Esophagus squamous epithelium (tissue), 5 donors: Measurements from ENCODE around the gene SELENOO. TPM values are rescaled to one million over a fixed set of nuclear protein-coding genes. Genes with fewer than 3 reads are reported as not detected.

ENCODE experiments used
- DNase-seq: peaks from one replicate; lab custom pipeline; 2025; lab: John Stamatoyannopoulos, UW
- H3K27ac ChIP-seq, 4 donors: fragments of 200-600 bp; sonication (generic); one replicate each; pipeline ENCODE4 v1.5.1; 2016 to 2019; ENCODE audit warnings: mild to moderate bottlenecking in 1 of 4
- H3K27me3 ChIP-seq, 4 donors: fragments of 200-600 bp; sonication (generic); 1 replicate in 3 of 4; 2 replicates in 1 of 4; pipeline versions ENCODE4 v1.5.1 to v1.6.0; 2017 to 2021; ENCODE audit warnings: antibody characterized with exemption in 1 of 4
- H3K36me3 ChIP-seq, 3 donors: fragments of 200-600 bp; sonication (generic); one replicate each; pipeline ENCODE4 v1.5.1; 2016 to 2019
- H3K4me1 ChIP-seq, 3 donors: fragments of 200-600 bp; sonication (generic); one replicate each; pipeline ENCODE4 v1.5.1; 2017 to 2019
- H3K4me3 ChIP-seq, 4 donors: fragments of 200-600 bp; sonication (generic); 1 replicate in 3 of 4; 2 replicates in 1 of 4; pipeline ENCODE4 v1.5.1; 2016 to 2019; ENCODE audit warnings: mild to moderate bottlenecking in 2 of 4, moderate library complexity in 1 of 4
- H3K9me3 ChIP-seq, 3 donors: fragments of 200-600 bp; sonication (generic); one replicate each; pipeline ENCODE4 v1.5.1; 2016 to 2019
- POLR2A ChIP-seq, 4 donors: fragments of 450-650 bp; IDR thresholded peaks; one replicate each; pipeline ENCODE4 v1.6.1; 2017; ENCODE audit warnings: antibody characterized with exemption in 4 of 4, mild to moderate bottlenecking in 4 of 4, moderate library complexity in 3 of 4
- WGBS, 2 donors: methylation state at CpG; one replicate each; pipeline ENCODE4 v1.1.5; 2018; 5-methylcytosine and 5-hydroxymethylcytosine counted together
- intact Hi-C: fragments of 100-400 bp; cut with DNase I; formaldehyde crosslinking; loops from one replicate; pipeline ENCODE4 v1.15.0; 2022
- total RNA-seq, 4 donors: library from RNA; depleted of rRNA; stranded (reverse); fragments of >200 nt; gene quantifications; one replicate each; pipeline ENCODE4 v1.1.0, GENCODE V29; 2016
- TF ChIP-seq, protein P1 (sequence below), 6 experiments: fragments of 450-650 bp in 4 of 6; fragments of 200-600 bp in 2 of 6; sonication (generic) in 2 of 6; IDR thresholded peaks; one replicate each; pipeline ENCODE4 v1.5.1; 2016 to 2019; ENCODE audit warnings: antibody characterized with exemption in 6 of 6, mild to moderate bottlenecking in 4 of 6, moderate library complexity in 4 of 6
- donor health status: DM: yes; HTN: yes; CAD: no.

SELENOO gene, protein sequence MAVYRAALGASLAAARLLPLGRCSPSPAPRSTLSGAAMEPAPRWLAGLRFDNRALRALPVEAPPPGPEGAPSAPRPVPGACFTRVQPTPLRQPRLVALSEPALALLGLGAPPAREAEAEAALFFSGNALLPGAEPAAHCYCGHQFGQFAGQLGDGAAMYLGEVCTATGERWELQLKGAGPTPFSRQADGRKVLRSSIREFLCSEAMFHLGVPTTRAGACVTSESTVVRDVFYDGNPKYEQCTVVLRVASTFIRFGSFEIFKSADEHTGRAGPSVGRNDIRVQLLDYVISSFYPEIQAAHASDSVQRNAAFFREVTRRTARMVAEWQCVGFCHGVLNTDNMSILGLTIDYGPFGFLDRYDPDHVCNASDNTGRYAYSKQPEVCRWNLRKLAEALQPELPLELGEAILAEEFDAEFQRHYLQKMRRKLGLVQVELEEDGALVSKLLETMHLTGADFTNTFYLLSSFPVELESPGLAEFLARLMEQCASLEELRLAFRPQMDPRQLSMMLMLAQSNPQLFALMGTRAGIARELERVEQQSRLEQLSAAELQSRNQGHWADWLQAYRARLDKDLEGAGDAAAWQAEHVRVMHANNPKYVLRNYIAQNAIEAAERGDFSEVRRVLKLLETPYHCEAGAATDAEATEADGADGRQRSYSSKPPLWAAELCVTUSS
- 10 to 100 TPM; 23.9 to 36.3 (median 27.0) TPM for total RNA-seq

DNA sequence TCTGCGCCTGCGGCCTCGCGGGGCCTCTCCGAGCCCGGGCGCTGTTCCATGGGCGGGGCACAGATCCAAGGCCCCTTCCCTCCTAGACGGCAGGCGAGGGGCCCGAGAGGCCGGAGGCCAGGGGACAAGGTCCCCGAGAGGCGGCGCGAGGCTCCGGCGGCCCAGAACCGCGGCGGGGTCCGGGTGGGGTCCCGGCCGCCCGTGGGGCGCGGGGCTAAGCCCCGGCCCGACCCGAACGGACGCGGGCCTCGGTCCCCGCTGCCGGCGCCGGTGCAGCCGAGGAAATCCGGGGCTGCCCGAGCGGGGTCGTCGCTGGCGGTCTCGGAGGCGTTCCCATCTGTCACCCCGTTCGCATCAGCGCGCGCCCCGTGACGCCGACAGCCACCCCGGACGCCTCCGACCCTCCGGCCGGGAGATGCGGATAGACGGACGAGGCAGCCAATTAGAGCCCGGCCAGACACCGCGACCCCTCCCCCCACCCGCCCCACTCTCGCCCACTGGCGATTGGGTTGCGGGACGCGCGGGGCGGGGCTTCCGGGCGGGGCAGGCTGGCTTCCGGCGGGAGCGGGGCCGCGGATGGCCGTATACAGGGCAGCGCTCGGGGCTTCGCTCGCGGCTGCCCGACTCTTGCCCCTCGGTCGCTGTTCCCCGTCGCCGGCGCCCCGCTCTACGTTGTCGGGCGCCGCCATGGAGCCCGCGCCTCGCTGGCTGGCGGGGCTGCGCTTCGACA lies at the start of gene SELENOO:
Gene SELENOO, plus strand, starts transcription at position 551 of the 730 bp plus-strand sequence. Its CDS starts 26 bp downstream, at position 577.
- Histone ChIP-seq H3K4me1 (peaks cover 15 to 40% (median 18%) of the 10 kb centered on the region in 3 donors), H3K4me3 (peak within 1 kb of the TSS; percentile 63 to 92 (median 73)), H3K36me3 (peaks cover 7 to 63% (median 8%) of the 10 kb centered on the region in 3 donors), H3K27ac (peak within 1 kb of the TSS; percentile 72 to 93 (median 88)), H3K9me3 (no peaks in the 10 kb centered on the region), H3K27me3 (no peaks in the 10 kb centered on the region)
- TF ChIP-seq, protein P1, sequence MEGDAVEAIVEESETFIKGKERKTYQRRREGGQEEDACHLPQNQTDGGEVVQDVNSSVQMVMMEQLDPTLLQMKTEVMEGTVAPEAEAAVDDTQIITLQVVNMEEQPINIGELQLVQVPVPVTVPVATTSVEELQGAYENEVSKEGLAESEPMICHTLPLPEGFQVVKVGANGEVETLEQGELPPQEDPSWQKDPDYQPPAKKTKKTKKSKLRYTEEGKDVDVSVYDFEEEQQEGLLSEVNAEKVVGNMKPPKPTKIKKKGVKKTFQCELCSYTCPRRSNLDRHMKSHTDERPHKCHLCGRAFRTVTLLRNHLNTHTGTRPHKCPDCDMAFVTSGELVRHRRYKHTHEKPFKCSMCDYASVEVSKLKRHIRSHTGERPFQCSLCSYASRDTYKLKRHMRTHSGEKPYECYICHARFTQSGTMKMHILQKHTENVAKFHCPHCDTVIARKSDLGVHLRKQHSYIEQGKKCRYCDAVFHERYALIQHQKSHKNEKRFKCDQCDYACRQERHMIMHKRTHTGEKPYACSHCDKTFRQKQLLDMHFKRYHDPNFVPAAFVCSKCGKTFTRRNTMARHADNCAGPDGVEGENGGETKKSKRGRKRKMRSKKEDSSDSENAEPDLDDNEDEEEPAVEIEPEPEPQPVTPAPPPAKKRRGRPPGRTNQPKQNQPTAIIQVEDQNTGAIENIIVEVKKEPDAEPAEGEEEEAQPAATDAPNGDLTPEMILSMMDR (IDR thresholded peaks at IDR 0.05): peak in 1 of 6 experiments; percentile 8
- peak in 3 of 4 donors; percentile 48 to 93 (median 86) for TF ChIP-seq POLR2A (IDR thresholded peaks at IDR 0.05)
- peak; percentile 67 for DNase-seq
- no CpG with 5 or more reads among the region's 105 CpGs for WGBS, 2 donors
- intact Hi-C loops: no loop called here

DNA sequence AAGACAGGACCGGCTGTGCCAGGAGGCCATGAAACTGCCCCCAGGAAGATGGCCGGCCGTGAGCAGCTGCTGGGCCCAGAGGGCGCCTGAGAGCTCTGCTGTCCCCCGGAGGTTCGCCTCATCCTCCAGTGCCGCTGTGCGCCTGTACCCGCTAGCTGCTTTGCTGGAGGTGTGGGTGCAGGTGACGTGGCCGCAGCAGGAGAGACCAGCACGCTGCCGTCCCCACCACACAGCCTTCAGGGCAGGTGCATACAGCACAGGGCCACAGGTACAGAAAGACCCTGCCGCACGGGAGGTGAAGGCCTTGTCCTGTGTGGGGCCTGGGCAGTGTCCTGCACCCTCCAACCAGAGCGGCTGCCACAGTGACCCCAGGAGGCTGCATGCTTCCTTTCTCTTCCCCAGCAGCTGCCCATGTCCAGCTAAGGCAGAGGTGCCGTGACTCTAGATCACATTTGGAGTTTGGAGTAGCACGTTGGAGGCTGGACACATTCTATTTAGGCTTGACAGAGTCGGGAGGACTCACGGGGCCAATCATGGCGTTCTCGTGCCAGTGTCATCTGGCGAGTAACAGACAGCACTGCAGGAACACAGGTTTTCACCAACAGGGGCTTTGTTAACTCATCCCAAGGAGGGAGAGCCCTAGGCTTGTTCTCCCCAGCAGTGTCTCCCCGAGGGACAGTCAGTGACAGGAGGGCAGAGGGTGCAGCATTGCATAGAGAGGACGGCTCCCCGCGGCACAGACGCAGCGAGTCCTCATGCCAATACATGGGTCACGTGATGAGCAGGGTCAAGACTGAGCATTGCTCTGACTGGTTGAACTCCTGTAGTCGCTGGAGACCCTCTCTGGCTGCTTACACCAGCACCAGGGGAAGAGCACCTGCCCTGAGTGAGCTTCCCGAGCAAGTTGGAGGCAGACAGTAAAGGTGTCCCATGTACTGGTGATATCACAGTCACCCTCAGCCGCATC lies 49.0 kb upstream of the SELENOO start:
- intact Hi-C loops: loop anchor here (5.0 kb wide), 1 partner anchor 60 kb away; no protein-coding TSS in a partner anchor
- Histone ChIP-seq H3K36me3 (no peaks in the 10 kb centered on the region), H3K4me3 (no peak overlapping the region), H3K4me1 (peaks cover 0 to 2% (median 0%) of the 10 kb centered on the region in 3 donors), H3K27me3 (peaks cover 0 to 8% (median 0%) of the 10 kb centered on the region in 4 donors), H3K27ac (no peak overlapping the region), H3K9me3 (no peaks in the 10 kb centered on the region)
- TF ChIP-seq, protein P1 (IDR thresholded peaks at IDR 0.05): no peak
- TF ChIP-seq POLR2A (IDR thresholded peaks at IDR 0.05): no peak
- DNase-seq: no peak
- WGBS, 2 donors: 85% methylated on average over 5 to 8 of the region's 33 CpGs

DNA sequence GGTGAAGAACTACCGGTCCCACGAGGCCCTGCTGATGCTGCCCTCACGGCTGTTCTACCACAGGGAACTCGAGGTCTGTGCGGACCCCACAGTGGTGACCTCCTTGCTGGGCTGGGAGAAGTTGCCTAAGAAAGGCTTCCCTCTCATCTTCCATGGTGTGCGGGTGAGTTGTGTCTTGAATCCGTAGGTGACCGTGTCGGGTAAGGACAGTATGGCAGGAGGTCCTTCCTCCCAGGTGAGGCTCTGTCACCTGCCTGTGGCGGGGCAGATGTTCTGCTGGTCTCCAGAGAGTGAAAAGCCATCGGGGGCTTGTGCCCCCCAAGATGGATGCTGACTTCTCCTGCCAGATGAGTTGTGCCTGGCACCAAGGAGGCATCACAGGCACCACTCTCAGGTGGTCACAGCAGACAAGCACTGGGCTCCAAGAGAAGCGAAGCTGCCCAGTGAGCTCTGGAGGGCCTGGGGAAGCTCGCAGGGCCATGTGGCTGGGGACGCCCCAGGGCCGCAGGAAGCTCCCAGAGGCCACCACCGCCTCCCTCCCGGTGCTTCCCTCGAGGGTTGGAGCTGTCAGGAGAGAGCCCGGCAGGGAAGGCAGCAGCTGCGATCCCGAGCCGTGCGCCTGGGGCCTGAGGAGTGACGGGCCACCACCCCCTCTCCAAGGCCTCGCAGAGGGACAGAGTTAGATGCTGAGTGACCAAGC lies 47.6 kb upstream of the SELENOO start:
- intact Hi-C loops: loop anchor here (5.0 kb wide), 1 partner anchor 59 kb away; no protein-coding TSS in a partner anchor
- H3K4me3 ChIP-seq: no peak overlapping the region
- peaks cover 0 to 6% (median 0%) of the 10 kb centered on the region in 3 donors for H3K4me1 ChIP-seq
- H3K36me3 ChIP-seq: no peaks in the 10 kb centered on the region
- no peak overlapping the region for H3K27ac ChIP-seq
- TF ChIP-seq, protein P1 (IDR thresholded peaks at IDR 0.05): no peak
- TF ChIP-seq POLR2A (IDR thresholded peaks at IDR 0.05): no peak
- peaks cover 0 to 8% (median 0%) of the 10 kb centered on the region in 4 donors for H3K27me3 ChIP-seq
- 83 to 94% methylated on average over 2 to 11 of the region's 25 CpGs for WGBS, 2 donors
- no peaks in the 10 kb centered on the region for H3K9me3 ChIP-seq
- DNase-seq: no peak

DNA sequence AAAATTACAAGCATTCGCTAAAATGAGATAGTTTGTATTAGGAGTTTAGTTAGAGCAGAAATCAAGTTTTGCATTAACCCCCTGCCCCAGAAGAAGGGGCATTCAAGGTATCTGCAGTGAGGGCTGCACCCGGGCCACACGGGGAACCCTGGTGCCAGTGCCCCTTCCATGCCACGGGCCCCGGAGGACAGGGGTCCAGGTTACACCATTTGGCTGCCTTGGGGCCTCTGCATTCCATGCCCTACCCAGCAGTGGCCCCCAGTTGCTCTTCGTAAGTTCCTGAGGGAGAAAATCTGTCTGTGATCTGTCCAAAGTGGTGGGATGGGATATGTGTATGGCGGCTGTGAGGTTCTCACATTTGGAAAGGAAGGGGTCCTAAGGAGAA lies 47.1 kb upstream of the SELENOO start:
- peaks cover 0 to 8% (median 0%) of the 10 kb centered on the region in 4 donors for H3K27me3 ChIP-seq
- WGBS, 2 donors: 82 to 94% methylated on average over 3 to 6 of the region's 7 CpGs
- no peaks in the 10 kb centered on the region for H3K36me3 ChIP-seq
- TF ChIP-seq, protein P1 (IDR thresholded peaks at IDR 0.05): no peak
- no peak for TF ChIP-seq POLR2A (IDR thresholded peaks at IDR 0.05)
- DNase-seq: no peak
- no peak overlapping the region for H3K4me3 ChIP-seq
- no peak overlapping the region for H3K27ac ChIP-seq
- H3K9me3 ChIP-seq: no peaks in the 10 kb centered on the region
- intact Hi-C loops: loop anchor here (5.0 kb wide), 1 partner anchor 59 kb away; no protein-coding TSS in a partner anchor
- peaks cover 0 to 9% (median 0%) of the 10 kb centered on the region in 3 donors for H3K4me1 ChIP-seq
